GM18511 (cell line): ENCODE measurements around the gene TP53TG5.

Source experiments
- ATAC-seq: cut with Tn5 transposase; IDR thresholded peaks from one replicate; pipeline ENCODE4 v1.9.1; 2021; ENCODE audit warnings: mild to moderate bottlenecking, moderate library complexity; ENCODE audit not compliant: unreplicated experiment

TP53TG5 gene

GRCh38 chr20:45406260-45407066, 28.3 kb upstream of the TP53TG5 start:
- ATAC-seq: no peak

GRCh38 chr20:45405571-45406259, 27.6 kb upstream of the TP53TG5 start:
- ATAC-seq: no peak

GRCh38 chr20:45404438-45404837, 26.3 kb upstream of the TP53TG5 start:
- no peak for ATAC-seq

- no peak for ATAC-seq
Measured at GRCh38 chr20:45402946-45403345, 24.8 kb upstream of the TP53TG5 start.

GRCh38 chr20:45400346-45401031, 22.4 kb upstream of the TP53TG5 start:
- no peak for ATAC-seq

GRCh38 chr20:45399018-45399417, 20.9 kb upstream of the TP53TG5 start:
- no peak for ATAC-seq

GRCh38 chr20:45395114-45395415, 16.9 kb upstream of the TP53TG5 start:
- no peak for ATAC-seq

- no peak for ATAC-seq
Measured at GRCh38 chr20:45394221-45395113, 16.3 kb upstream of the TP53TG5 start.

GRCh38 chr20:45392733-45393132, 14.6 kb upstream of the TP53TG5 start:
- ATAC-seq: no peak

- no peak for ATAC-seq
Measured at GRCh38 chr20:45391559-45391958, 13.4 kb upstream of the TP53TG5 start.

- ATAC-seq: no peak
Measured at GRCh38 chr20:45390931-45391330, 12.8 kb upstream of the TP53TG5 start.

GRCh38 chr20:45387274-45387673, 9.1 kb upstream of the TP53TG5 start:
- ATAC-seq: no peak

GRCh38 chr20:45377269-45377668, 856 bp downstream of the TP53TG5 start:
- ATAC-seq: no peak

- no peak for ATAC-seq
Measured at GRCh38 chr20:45374966-45375365, 3.2 kb downstream of the TP53TG5 start.

- no peak for ATAC-seq
Measured at GRCh38 chr20:45374101-45374467, 4.0 kb downstream of the TP53TG5 start.

- ATAC-seq: peak; percentile 81
Measured at GRCh38 chr20:45373353-45374100, 4.6 kb downstream of the TP53TG5 start.

GRCh38 chr20:45372646-45373352, 5.3 kb downstream of the TP53TG5 start:
- ATAC-seq: no peak

GRCh38 chr20:45372241-45372640, 5.9 kb downstream of the TP53TG5 start:
- no peak for ATAC-seq

GRCh38 chr20:45370571-45371160, 7.5 kb downstream of the TP53TG5 start:
- ATAC-seq: no peak
